Pulmonary artery endothelial cell (primary cell): Measurements from ENCODE around the gene PMEL. TPM values are rescaled to one million over a fixed set of nuclear protein-coding genes. Genes with fewer than 3 reads are reported as not detected.
A peak's percentile ranks its signal among the peaks of the same experiment; 100 is the strongest.
"Not testable (repeated sequence)": the region's sequence is repeated elsewhere in the genome, so short reads cannot be mapped to it uniquely, and the experiment has no call there.

Experiments
- DNase-seq: peaks from one replicate; pipeline ENCODE4 v3.0.0-alpha.2; 2011; ENCODE audit warnings: low read depth, low spot score
- total RNA-seq: library from RNA; depleted of rRNA; stranded (reverse); fragments of >200 nt; gene quantifications from 2 replicates; pipeline ENCODE4 v1.2.3, GENCODE V29; 2014

PMEL gene
- 0.33 and 0.42 TPM in 2 replicates for total RNA-seq

GRCh38 chr12:55965941-55966407 lies at the start of gene PMEL:
PMEL (minus strand) TSS chr12:55966042; CDS start chr12:55966011, 31 bp downstream.
- DNase-seq: no peak

DNA sequence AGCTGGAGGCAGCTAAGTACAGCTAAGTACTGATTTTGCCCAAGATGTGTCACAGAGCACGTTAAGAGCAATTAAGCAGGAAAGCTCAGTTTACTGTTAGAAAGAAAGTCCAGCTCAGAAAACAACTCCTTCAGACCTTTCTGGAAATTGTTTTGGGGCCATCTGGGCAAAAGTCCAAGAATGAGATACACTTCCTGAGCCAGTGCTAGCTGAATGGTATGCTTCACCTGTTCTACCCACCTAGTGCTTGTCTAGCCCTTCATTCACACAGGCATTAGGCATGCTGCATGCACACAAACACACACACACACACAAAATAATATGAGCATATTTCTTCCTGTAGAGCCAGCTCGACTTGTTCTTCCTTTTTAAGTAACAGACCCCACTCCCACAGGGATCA lies 48.4 kb upstream of the PMEL start:
- DNase-seq: no peak

DNA sequence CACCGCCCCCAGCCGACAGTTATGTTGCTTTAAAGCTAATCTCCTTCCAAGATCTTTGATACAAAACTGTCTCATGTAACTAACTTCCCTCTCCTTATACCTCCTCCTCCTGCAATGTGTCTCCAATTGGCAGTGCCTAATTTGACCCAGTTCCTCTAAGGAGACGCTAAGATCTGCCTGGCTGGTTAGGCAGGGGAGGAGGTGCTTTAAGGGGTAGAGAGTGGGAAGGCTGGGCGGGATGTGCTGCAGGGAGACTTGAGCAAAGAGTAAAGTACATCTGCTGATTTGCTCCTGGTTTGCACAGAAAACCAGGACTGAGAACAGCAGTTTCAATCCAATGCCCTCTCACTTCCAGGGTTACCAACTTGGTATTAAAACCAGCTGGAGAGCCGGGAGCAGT lies 47.6 kb upstream of the PMEL start:
- DNase-seq: no peak

GRCh38 chr12:56011509-56012090 lies 45.8 kb upstream of the PMEL start:
- DNase-seq: no peak

- DNase-seq: no peak
These were observed 44.3 kb upstream of the PMEL start for GRCh38 chr12:56010111-56010570.

DNA sequence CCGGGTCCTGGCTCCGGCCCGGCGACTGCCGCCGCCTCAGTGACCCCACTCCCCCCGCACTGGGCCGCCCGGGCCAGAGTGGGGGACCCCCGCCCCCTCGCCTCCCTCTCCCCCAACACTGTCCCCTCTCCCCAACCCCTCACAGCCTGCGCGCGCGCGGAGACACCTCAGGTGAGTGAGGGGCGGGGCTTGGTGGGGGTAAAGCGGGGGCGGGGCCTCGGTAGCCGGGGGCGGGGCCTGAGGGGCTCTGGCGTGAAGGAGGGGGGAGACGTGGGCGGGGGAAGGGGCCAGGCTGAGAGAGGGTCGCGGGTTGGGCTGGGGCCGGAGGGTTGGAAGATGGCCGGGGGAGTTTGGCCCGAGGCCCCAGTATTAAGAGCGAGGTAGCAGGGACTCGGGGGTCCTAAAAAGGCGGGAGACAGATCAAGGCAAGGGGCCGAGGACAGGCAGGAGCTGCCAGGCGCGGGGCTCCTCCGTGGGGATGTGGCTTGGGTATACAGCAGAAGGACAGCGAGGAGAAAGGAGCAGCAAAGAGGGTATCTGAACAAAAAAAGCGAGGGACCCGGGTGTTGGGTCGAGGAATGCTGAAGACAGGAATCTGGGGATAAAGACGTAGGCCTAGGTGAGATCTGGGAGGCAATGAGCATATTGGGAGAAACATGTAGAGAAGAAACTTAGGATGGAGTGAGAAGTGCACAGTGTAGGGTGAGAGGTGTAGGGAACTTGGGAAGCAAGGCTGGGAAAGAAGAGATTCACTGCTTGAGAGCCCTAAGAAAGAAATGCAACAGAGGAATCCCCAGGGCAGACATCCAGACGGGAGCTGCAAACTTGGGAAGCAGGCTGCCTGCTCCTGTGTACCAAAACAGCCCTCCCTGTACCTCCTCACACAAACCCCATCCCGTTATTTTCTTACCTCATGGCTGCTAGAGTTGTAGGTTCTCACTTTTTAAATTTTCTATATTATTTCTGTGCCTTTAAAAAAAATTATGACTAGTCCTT lies 42.0 kb upstream of the PMEL start:
- DNase-seq: no peak

- no peak for DNase-seq
These were observed 38.4 kb upstream of the PMEL start for GRCh38 chr12:56004211-56004610.

GRCh38 chr12:56003376-56003775 lies 37.5 kb upstream of the PMEL start:
- not testable (repeated sequence) for DNase-seq

- no peak for DNase-seq
These were observed 35.8 kb upstream of the PMEL start for GRCh38 chr12:56001487-56002100.

- DNase-seq: not testable (repeated sequence)
These were observed 34.2 kb upstream of the PMEL start for GRCh38 chr12:55999999-56000540.

GRCh38 chr12:55999522-55999921 lies 33.7 kb upstream of the PMEL start:
- DNase-seq: not testable (repeated sequence)

DNA sequence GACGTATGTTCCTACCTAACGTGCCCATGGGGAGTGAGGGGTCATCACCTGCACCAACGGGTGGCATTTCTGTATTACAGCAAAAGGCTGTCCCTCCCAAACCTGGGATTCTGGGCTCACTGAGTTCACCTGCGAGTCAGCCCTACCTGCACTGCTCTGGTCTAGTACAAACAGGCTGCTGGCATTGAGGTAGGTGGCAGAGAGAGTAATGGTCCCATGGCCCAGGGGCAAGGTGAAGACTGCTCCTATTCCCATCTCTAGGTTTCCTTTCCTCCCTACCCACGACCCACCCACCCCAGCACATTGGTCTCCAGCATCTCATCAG lies 31.7 kb upstream of the PMEL start:
- DNase-seq: no peak

DNA sequence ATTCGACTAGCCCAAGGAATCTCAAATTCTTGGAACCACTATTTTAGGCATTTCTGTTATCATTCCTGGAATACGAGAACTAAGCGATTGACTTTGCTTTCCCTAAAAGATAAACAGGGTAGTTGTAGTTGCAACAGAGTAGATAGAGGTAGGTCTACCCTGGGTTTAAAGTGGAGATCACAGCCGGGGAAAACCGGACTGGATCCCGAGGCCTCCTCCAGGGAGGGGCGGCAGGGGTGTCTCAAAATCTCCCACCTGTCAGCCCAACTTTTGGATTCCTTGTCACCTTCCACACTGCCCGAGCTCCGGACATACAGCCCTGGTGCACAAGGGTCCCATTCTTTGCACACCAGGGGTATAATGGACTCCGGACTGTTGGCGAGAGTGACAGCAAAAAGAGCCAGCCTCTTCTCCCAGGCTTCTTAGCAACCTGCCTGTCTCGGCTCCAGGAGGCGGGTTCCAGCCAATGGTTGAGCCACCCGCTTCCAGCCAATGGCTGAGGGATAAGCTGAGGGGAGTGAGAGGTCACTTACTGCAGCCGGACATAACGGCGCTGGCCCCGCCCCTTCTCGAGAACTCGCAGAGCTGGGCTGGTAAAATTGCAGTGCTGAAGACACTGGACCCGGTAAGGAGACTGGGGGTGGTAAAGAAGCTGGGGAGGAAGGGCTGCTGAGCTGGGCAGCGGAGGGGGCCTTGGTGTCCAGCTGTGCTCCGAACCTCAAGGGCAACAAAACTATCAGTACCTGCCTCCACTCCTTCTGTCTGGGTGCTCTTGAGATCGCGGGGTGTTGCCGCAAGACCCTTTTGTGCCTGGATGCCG lies 31.1 kb upstream of the PMEL start, which contains the start of gene SUOX:
Gene SUOX, plus strand, starts transcription at position 562 of the 820 bp plus-strand sequence. CDS start 4,946 bp downstream, outside the sequence.
- peak; percentile 95 for DNase-seq

DNA sequence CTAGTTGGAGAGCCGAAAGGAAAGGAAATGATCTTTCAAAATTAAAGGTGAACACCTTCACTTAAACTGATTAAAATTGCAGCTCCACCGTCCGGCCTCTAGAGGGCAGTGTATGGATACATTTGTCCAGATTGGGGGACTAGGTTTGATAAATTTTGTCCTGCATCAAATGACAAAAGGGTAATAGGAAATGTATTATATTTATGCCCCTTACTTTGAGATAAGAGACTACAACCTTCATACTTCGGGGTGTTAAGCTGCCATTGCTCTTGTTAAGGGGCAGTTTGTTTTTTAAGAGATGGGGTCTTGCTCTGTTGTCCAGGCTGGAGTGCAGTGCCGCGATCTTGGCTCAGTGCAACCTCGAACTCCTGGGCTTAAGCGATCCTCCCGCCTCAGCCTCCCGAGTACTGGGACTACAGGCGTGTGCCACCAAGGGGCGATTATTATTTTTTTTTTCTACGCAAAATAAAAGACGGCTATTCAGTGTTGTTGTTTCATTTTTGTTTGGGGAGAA lies 30.4 kb upstream of the PMEL start:
- no peak for DNase-seq

GRCh38 chr12:55995366-55995765 lies 29.5 kb upstream of the PMEL start:
- DNase-seq: no peak

- no peak for DNase-seq
These were observed 27.5 kb upstream of the PMEL start for GRCh38 chr12:55993230-55993853.

DNA sequence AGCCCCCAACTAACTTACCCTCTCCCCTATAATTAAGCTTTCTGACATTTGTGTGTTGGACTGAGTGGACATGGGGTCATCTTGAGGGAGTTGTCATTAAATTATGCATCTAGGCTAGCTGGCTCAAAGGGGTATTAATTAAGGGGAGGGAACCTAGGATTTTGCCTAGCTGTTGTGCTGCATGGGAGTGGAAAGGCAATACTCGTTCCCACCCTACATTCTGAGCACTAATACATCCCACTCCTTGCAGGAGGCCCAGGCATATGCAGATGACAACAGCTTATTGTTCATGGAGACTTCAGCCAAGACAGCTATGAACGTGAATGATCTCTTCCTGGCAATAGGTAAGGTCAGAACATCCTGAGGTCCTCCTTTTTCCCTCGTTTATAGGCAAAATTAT lies 25.3 kb upstream of the PMEL start:
- no peak for DNase-seq

DNA sequence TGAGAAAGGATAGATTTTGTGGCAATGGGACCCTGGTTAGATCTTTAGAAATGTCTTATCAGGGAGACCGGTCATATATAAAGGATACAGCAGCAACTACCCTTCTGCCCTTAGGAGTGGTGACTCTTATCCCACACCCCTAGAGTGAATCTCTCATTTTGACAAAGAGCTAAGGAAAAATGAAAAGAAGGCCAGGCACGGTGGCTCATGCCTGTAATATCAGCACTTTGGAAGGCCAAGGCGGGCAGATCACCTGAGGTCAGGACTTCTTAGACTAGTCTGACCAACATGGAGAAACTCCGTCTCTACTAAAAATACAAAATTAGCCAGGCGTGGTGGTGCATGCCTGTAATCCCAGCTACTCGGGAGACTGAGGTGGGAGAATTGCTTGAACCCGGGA lies 20.1 kb upstream of the PMEL start:
- not testable (repeated sequence) for DNase-seq

- DNase-seq: no peak
These were observed 19.5 kb upstream of the PMEL start for GRCh38 chr12:55985341-55985740.

DNA sequence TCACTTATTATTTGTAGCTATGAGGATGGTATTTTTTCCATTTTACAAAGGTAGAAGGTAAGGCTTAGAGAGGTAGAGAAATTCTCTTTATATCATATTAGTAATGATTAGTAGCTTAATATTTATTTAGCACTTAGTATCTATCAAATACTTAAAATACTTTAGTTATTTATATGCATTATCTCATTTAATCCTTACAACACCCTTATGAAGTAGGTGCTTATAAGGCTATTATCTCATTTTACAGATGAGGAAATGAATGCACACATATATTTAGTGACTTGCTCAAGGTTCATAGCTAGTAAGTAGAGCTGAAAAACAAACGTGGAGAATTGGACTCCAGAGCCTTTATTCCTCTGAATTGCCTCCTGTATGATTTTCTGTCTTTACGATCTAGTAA lies 19.0 kb upstream of the PMEL start:
- no peak for DNase-seq
